K562 treated with DMSO at 1 percent for 12 hours (cell line): ENCODE results near the gene NDST3. TPM values are rescaled to one million over a fixed set of nuclear protein-coding genes. Genes with fewer than 3 reads are reported as not detected.

Source experiments
- total RNA-seq: library from RNA; unstranded; fragments of 300-600 nt; gene quantifications from 2 replicates; pipeline ENCODE4 v1.2.3, GENCODE V29; 2022; ENCODE audit not compliant: insufficient read depth

The NDST3 gene
- total RNA-seq, result not detected in 2 replicates

DNA sequence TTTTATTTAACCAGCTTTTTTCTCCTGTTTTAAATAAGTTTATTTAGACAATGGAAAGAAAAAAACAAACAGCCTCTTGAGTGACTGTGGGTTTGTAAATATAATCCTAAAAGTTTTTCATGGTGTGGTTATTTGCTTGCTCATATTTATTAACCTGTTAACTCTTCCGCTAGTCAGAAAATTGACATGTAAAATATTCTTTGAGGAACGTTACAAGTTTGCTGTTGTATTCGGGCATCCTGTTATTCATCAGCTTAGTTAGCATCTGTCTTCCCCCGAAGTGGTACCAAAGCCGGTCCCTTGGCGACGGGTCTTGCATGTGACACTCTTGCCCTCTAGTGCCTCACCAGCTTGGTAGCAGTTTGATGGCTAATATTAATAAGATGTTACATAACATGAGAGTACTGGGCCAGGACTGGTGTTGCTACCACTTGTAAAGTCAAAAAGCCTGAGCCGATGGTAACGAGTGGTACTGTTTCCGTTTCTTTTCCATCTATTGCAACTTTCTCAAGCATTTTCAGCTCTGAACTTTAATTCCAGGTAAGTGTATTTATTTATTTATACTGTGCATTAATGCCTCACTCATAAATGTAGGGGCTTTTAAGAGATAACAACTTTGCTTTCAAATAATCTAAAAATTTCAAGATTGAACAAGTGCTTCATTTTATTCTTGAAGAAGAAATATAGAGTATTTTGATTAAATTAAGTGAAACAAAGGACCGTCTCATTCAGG, at the start of gene NDST3:
Gene NDST3 (plus strand): TSS at position 434 of the 733 bp plus-strand sequence. CDS start 19,425 bp downstream, outside the sequence.

